H9 (cell line): ENCODE measurements around the gene PMEPA1. TPM values are rescaled to one million over a fixed set of nuclear protein-coding genes. Genes with fewer than 3 reads are reported as not detected.

ENCODE experiments used
- DNase-seq: peaks from one replicate; pipeline ENCODE4 v3.0.0-alpha.2; 2017
- H2AFZ ChIP-seq: one replicate; pipeline ENCODE4 v1.6.1; 2013; ENCODE audit warnings: mild to moderate bottlenecking, low read length, control low read depth, moderate library complexity
- H2AK5ac ChIP-seq: 2 replicates; pipeline ENCODE4 v1.6.1; 2013; ENCODE audit warnings: low read length, control low read depth, mixed read lengths; ENCODE audit not compliant: insufficient read length
- H2BK120ac ChIP-seq: one replicate; pipeline ENCODE4 v1.6.1; 2013; ENCODE audit warnings: low read depth, mild to moderate bottlenecking, low read length, control low read depth, inconsistent platforms; ENCODE audit not compliant: poor library complexity, severe bottlenecking
- H2BK12ac ChIP-seq: 2 replicates; pipeline ENCODE4 v1.6.1; 2013; ENCODE audit warnings: low read length, control low read depth, mixed read lengths, low read depth; ENCODE audit not compliant: insufficient read length
- H2BK15ac ChIP-seq: 2 replicates; pipeline ENCODE4 v1.6.1; 2013; ENCODE audit warnings: low read depth, low read length, control low read depth
- H2BK20ac ChIP-seq: one replicate; pipeline ENCODE4 v1.6.1; 2013; ENCODE audit warnings: low read depth, mild to moderate bottlenecking, low read length, control low read depth, inconsistent platforms; ENCODE audit not compliant: poor library complexity, severe bottlenecking
- H2BK5ac ChIP-seq: 2 replicates; pipeline ENCODE4 v1.6.1; 2013; ENCODE audit warnings: low read length, control low read depth, mixed read lengths; ENCODE audit not compliant: insufficient read length
- H3K14ac ChIP-seq: 2 replicates; pipeline ENCODE4 v1.6.1; 2013; ENCODE audit warnings: low read length, control low read depth; ENCODE audit not compliant: insufficient read depth
- H3K18ac ChIP-seq: 2 replicates; pipeline ENCODE4 v1.6.1; 2013; ENCODE audit warnings: low read depth, mild to moderate bottlenecking, mixed read lengths, low read length, control low read depth; ENCODE audit not compliant: insufficient read length
- H3K23ac ChIP-seq: 2 replicates; pipeline ENCODE4 v1.6.1; 2013; ENCODE audit warnings: low read length, control low read depth, mixed read lengths, low read depth; ENCODE audit not compliant: insufficient read length
- H3K23me2 ChIP-seq: 2 replicates; pipeline ENCODE4 v1.6.1; 2013; ENCODE audit warnings: low read depth, mild to moderate bottlenecking, mixed read lengths, low read length, control low read depth; ENCODE audit not compliant: insufficient read length, poor library complexity, severe bottlenecking
- H3K27ac ChIP-seq: 2 replicates; pipeline ENCODE4 v1.5.1; 2013; ENCODE audit warnings: low read length, control low read depth, mixed read lengths, low read depth; ENCODE audit not compliant: insufficient read length
- H3K27me3 ChIP-seq: 2 replicates; pipeline ENCODE4 v1.6.1; 2013; ENCODE audit warnings: low read length, control low read depth, inconsistent platforms; ENCODE audit not compliant: insufficient read depth
- H3K4ac ChIP-seq: 2 replicates; pipeline ENCODE4 v1.6.1; 2013; ENCODE audit warnings: low read depth, mild to moderate bottlenecking, control low read depth, inconsistent platforms, low read length, moderate library complexity
- H3K4me1 ChIP-seq: 2 replicates; pipeline ENCODE4 v1.6.1; 2013; ENCODE audit warnings: low read length, control low read depth, inconsistent platforms; ENCODE audit not compliant: insufficient read depth
- H3K4me2 ChIP-seq: 2 replicates; pipeline ENCODE4 v1.6.1; 2013; ENCODE audit warnings: low read length, control low read depth, mixed read lengths; ENCODE audit not compliant: insufficient read length, insufficient read depth
- H3K56ac ChIP-seq: 2 replicates; pipeline ENCODE4 v1.6.1; 2013; ENCODE audit warnings: low read depth, mild to moderate bottlenecking, mixed read lengths, low read length, control low read depth; ENCODE audit not compliant: insufficient read length
- H3K79me1 ChIP-seq: 2 replicates; pipeline ENCODE4 v1.6.1; 2013; ENCODE audit warnings: low read depth, mild to moderate bottlenecking, moderate library complexity, low read length, control low read depth, inconsistent platforms; ENCODE audit not compliant: insufficient read depth, poor library complexity, severe bottlenecking
- H3K79me2 ChIP-seq: 2 replicates; pipeline ENCODE4 v1.6.1; 2013; ENCODE audit warnings: low read length, control low read depth, inconsistent platforms; ENCODE audit not compliant: insufficient read depth
- H3K9ac ChIP-seq: 2 replicates; pipeline ENCODE4 v1.6.1; 2013; ENCODE audit warnings: low read length, control low read depth, mixed read lengths; ENCODE audit not compliant: insufficient read length; ENCODE audit errors: extremely low read depth
- H3K9me3 ChIP-seq: one replicate; pipeline ENCODE4 v1.6.1; 2013; ENCODE audit warnings: low read depth, low read length, inconsistent platforms; ENCODE audit not compliant: control insufficient read depth
- H3T11ph ChIP-seq: one replicate; pipeline ENCODE4 v1.6.1; 2013; ENCODE audit warnings: mild to moderate bottlenecking, low read length, control low read depth, inconsistent platforms
- H4K20me1 ChIP-seq: one replicate; pipeline ENCODE4 v1.6.1; 2013; ENCODE audit not compliant: control insufficient read depth, insufficient read length, insufficient read depth
- H4K5ac ChIP-seq: 2 replicates; pipeline ENCODE4 v1.6.1; 2013; ENCODE audit warnings: low read depth, mild to moderate bottlenecking, mixed read lengths, low read length, control low read depth; ENCODE audit not compliant: insufficient read length
- H4K8ac ChIP-seq: replicated peaks from 2 replicates; pipeline ENCODE4 v1.6.1; 2013; ENCODE audit warnings: low read length, control low read depth, mixed read lengths, low read depth; ENCODE audit not compliant: insufficient read length
- H4K91ac ChIP-seq: 2 replicates; pipeline ENCODE4 v1.6.1; 2013; ENCODE audit warnings: low read depth, mild to moderate bottlenecking, moderate library complexity, mixed read lengths, low read length, control low read depth; ENCODE audit not compliant: insufficient read length
- H3K27ac Mint-ChIP-seq, 3 experiments: 2 replicates in 2 of 3; 3 replicates in 1 of 3; pipeline ENCODE4 v1.8.0; 2020 to 2021; ENCODE audit warnings: mixed read lengths in 3 of 3, mild to moderate bottlenecking in 1 of 3, moderate library complexity in 1 of 3
- H3K27me3 Mint-ChIP-seq: 2 replicates; pipeline ENCODE4 v1.8.0; 2021; ENCODE audit warnings: low read depth, mild to moderate bottlenecking, moderate library complexity, mixed read lengths
- H3K36me3 Mint-ChIP-seq, 3 experiments: 2 replicates in 2 of 3; 3 replicates in 1 of 3; pipeline ENCODE4 v1.8.0; 2020 to 2021; ENCODE audit warnings: low read depth in 3 of 3, mixed read lengths in 3 of 3; ENCODE audit not compliant: insufficient read depth in 1 of 3
- H3K4me1 Mint-ChIP-seq, 2 experiments: 2 replicates each; pipeline ENCODE4 v1.8.0; 2020; ENCODE audit warnings: mixed read lengths in 2 of 2
- H3K4me3 Mint-ChIP-seq, 2 experiments: 2 replicates in 1 of 2; 3 replicates in 1 of 2; pipeline ENCODE4 v1.8.0; 2020 to 2021; ENCODE audit warnings: mild to moderate bottlenecking in 2 of 2, mixed read lengths in 2 of 2, moderate library complexity in 1 of 2
- H3K9me3 Mint-ChIP-seq, 2 experiments: 2 replicates in 1 of 2; 3 replicates in 1 of 2; pipeline ENCODE4 v1.8.0; 2020; ENCODE audit warnings: mild to moderate bottlenecking in 2 of 2, mixed read lengths in 2 of 2, moderate library complexity in 1 of 2
- CTCF ChIP-seq: fragments of 200-600 bp; sonication (generic); conservative IDR thresholded peaks from 3 replicates; pipeline ENCODE4 v1.8.0; 2021; ENCODE audit warnings: antibody characterized with exemption, mild to moderate bottlenecking
- WGBS: extraction: QIAGEN DNeasy Blood & Tissue Kit; methylation state at CpG from one replicate; pipeline ENCODE4 v1.1.7; 2013; ENCODE audit warnings: missing lambda C conversion rate, low lambda C conversion rate, mixed read lengths; ENCODE audit not compliant: insufficient read length; ENCODE audit errors: extremely low coverage; 5-methylcytosine and 5-hydroxymethylcytosine counted together
- total RNA-seq: library from RNA; stranded (reverse); gene quantifications from 2 replicates; pipeline ENCODE4 v1.2.1, GENCODE V29; 2021

PMEPA1 gene
- total RNA-seq, 1 experiment from 2014 or later: 34.6 TPM

- no peaks in the 10 kb centered on the region for H3K9me3 ChIP-seq
- H3K56ac ChIP-seq: no peak overlapping the region
- H3K4me2 ChIP-seq: no peak overlapping the region
- H2BK5ac ChIP-seq: no peak overlapping the region
- Mint-ChIP-seq H3K4me1 (peaks cover 17 to 27% of the 10 kb centered on the region in 2 experiments), H3K9me3 (no peaks in the 10 kb centered on the region), H3K27me3 (peaks cover 1% of the 10 kb centered on the region), H3K36me3 (no peaks in the 10 kb centered on the region), H3K4me3 (no peak overlapping the region), H3K27ac (peak overlapping the region in 2 of 3 experiments; percentile 73 to 96; a peak in 2 of 7 replicates)
- no peak overlapping the region for H2BK20ac ChIP-seq
- no peaks in the 10 kb centered on the region for H3K4me1 ChIP-seq
- H3K27ac ChIP-seq: no peak overlapping the region
- H3K9ac ChIP-seq: no peak overlapping the region
- H2AFZ ChIP-seq: no peak overlapping the region
- whole genome bisulfite sequencing: no CpG with 5 or more reads among the region's 29 CpGs
- H3T11ph ChIP-seq: no peak overlapping the region
- no peak overlapping the region for H3K18ac ChIP-seq
- H4K20me1 ChIP-seq: no peaks in the 10 kb centered on the region
- no peak overlapping the region for H2BK15ac ChIP-seq
- no peaks in the 10 kb centered on the region for H3K23me2 ChIP-seq
- TF ChIP-seq CTCF: no peak
- H3K23ac ChIP-seq: no peak overlapping the region
- H4K8ac ChIP-seq: no peak overlapping the region
- no peak overlapping the region for H3K4ac ChIP-seq
- no peak overlapping the region for H2BK12ac ChIP-seq
- H2AK5ac ChIP-seq: no peak overlapping the region
- no peaks in the 10 kb centered on the region for H3K79me2 ChIP-seq
- H4K5ac ChIP-seq: no peak overlapping the region
- no peak overlapping the region for H2BK120ac ChIP-seq
- no peak for DNase-seq
- no peaks in the 10 kb centered on the region for H3K27me3 ChIP-seq
- H3K14ac ChIP-seq: no peak overlapping the region
- H4K91ac ChIP-seq: no peak overlapping the region
- H3K79me1 ChIP-seq: no peaks in the 10 kb centered on the region
Measured at GRCh38 chr20:57748601-57749130, 38.9 kb upstream of the PMEPA1 start.
